Effector memory CD4-positive, alpha-beta T cell (primary cell): ENCODE measurements around the gene SLC51B.

Experiments used
- DNase-seq, 3 donors: peaks; one replicate each; pipeline ENCODE4 v3.0.0-alpha.2; 2020
- H3K27ac ChIP-seq: 2 replicates; pipeline ENCODE4 v1.7.0; 2013; ENCODE audit warnings: mild to moderate bottlenecking, low read length, moderate library complexity; ENCODE audit not compliant: insufficient read depth, poor library complexity, severe bottlenecking
- H3K27me3 ChIP-seq: replicated peaks from 2 replicates; pipeline ENCODE4 v1.7.0; 2013; ENCODE audit warnings: mild to moderate bottlenecking, low read length; ENCODE audit not compliant: insufficient read depth, control insufficient read depth, poor library complexity, severe bottlenecking
- H3K36me3 ChIP-seq: 2 replicates; pipeline ENCODE4 v1.7.0; 2013; ENCODE audit warnings: mild to moderate bottlenecking, low read length, moderate library complexity; ENCODE audit not compliant: control insufficient read depth, insufficient read depth
- H3K4me1 ChIP-seq: 2 replicates; pipeline ENCODE4 v1.7.0; 2013; ENCODE audit warnings: low read length, mild to moderate bottlenecking; ENCODE audit not compliant: control insufficient read depth, insufficient read depth, poor library complexity, severe bottlenecking
- H3K4me3 ChIP-seq: 2 replicates; pipeline ENCODE4 v1.7.0; 2013; ENCODE audit warnings: low read length, low read depth, mild to moderate bottlenecking; ENCODE audit not compliant: insufficient read depth, poor library complexity, severe bottlenecking
- H3K9me3 ChIP-seq: 2 replicates; pipeline ENCODE4 v1.7.0; 2013; ENCODE audit warnings: mild to moderate bottlenecking, low read length, moderate library complexity; ENCODE audit not compliant: control insufficient read depth

Gene SLC51B

GRCh38 chr15:65054333-65055200 is 9.4 kb downstream of the SLC51B start:
- Histone ChIP-seq H3K27me3 (no peaks in the 10 kb centered on the region), H3K36me3 (no peaks in the 10 kb centered on the region), H3K27ac (no peak overlapping the region), H3K9me3 (no peaks in the 10 kb centered on the region), H3K4me1 (peaks cover 4% of the 10 kb centered on the region), H3K4me3 (no peak overlapping the region)
- peak in 1 of 3 donors; percentile 15 for DNase-seq

GRCh38 chr15:65055201-65055870 is 10.1 kb downstream of the SLC51B start:
- no peaks in the 10 kb centered on the region for H3K4me1 ChIP-seq
- no peak overlapping the region for H3K4me3 ChIP-seq
- DNase-seq = no peak
- no peaks in the 10 kb centered on the region for H3K27me3 ChIP-seq
- H3K27ac ChIP-seq = no peak overlapping the region
- no peaks in the 10 kb centered on the region for H3K9me3 ChIP-seq
- H3K36me3 ChIP-seq = no peaks in the 10 kb centered on the region

- no peaks in the 10 kb centered on the region for H3K27me3 ChIP-seq
- H3K36me3 ChIP-seq = no peaks in the 10 kb centered on the region
- H3K4me1 ChIP-seq = no peaks in the 10 kb centered on the region
- no peak for DNase-seq
- no peak overlapping the region for H3K4me3 ChIP-seq
- no peaks in the 10 kb centered on the region for H3K9me3 ChIP-seq
- H3K27ac ChIP-seq = no peak overlapping the region
These were observed 10.9 kb downstream of the SLC51B start for GRCh38 chr15:65056106-65056505.

- no peak overlapping the region for H3K27ac ChIP-seq
- H3K27me3 ChIP-seq = no peaks in the 10 kb centered on the region
- no peaks in the 10 kb centered on the region for H3K4me1 ChIP-seq
- H3K4me3 ChIP-seq = no peak overlapping the region
- no peaks in the 10 kb centered on the region for H3K36me3 ChIP-seq
- H3K9me3 ChIP-seq = no peaks in the 10 kb centered on the region
- no peak for DNase-seq
These were observed 11.8 kb downstream of the SLC51B start for GRCh38 chr15:65056868-65057548.

GRCh38 chr15:65057549-65057940 is 12.4 kb downstream of the SLC51B start:
- no peak for DNase-seq
- Histone ChIP-seq H3K27me3 (no peaks in the 10 kb centered on the region), H3K27ac (no peak overlapping the region), H3K4me1 (no peaks in the 10 kb centered on the region), H3K9me3 (no peaks in the 10 kb centered on the region), H3K36me3 (no peaks in the 10 kb centered on the region), H3K4me3 (no peak overlapping the region)

- Histone ChIP-seq H3K27ac (no peak overlapping the region), H3K4me1 (no peaks in the 10 kb centered on the region), H3K36me3 (no peaks in the 10 kb centered on the region), H3K9me3 (no peaks in the 10 kb centered on the region), H3K4me3 (no peak overlapping the region), H3K27me3 (no peaks in the 10 kb centered on the region)
- no peak for DNase-seq
These were observed 13.5 kb downstream of the SLC51B start for GRCh38 chr15:65058394-65059368.

GRCh38 chr15:65059369-65059750 is 14.2 kb downstream of the SLC51B start:
- no peak overlapping the region for H3K4me3 ChIP-seq
- H3K27me3 ChIP-seq = no peaks in the 10 kb centered on the region
- H3K36me3 ChIP-seq = no peaks in the 10 kb centered on the region
- H3K4me1 ChIP-seq = no peaks in the 10 kb centered on the region
- H3K27ac ChIP-seq = no peak overlapping the region
- no peaks in the 10 kb centered on the region for H3K9me3 ChIP-seq
- no peak for DNase-seq

- no peak for DNase-seq
- Histone ChIP-seq H3K27ac (no peak overlapping the region), H3K36me3 (no peaks in the 10 kb centered on the region), H3K9me3 (no peaks in the 10 kb centered on the region), H3K4me1 (no peaks in the 10 kb centered on the region), H3K27me3 (no peaks in the 10 kb centered on the region), H3K4me3 (no peak overlapping the region)
These were observed 14.9 kb downstream of the SLC51B start for GRCh38 chr15:65059931-65060596.
